ENCODE results near the gene MYCBP2. TPM values are rescaled to one million over a fixed set of nuclear protein-coding genes. Genes with fewer than 3 reads are reported as not detected.

Gene MYCBP2
- total RNA-seq, 1 donor from 2014 or later: 191 TPM

DNA sequence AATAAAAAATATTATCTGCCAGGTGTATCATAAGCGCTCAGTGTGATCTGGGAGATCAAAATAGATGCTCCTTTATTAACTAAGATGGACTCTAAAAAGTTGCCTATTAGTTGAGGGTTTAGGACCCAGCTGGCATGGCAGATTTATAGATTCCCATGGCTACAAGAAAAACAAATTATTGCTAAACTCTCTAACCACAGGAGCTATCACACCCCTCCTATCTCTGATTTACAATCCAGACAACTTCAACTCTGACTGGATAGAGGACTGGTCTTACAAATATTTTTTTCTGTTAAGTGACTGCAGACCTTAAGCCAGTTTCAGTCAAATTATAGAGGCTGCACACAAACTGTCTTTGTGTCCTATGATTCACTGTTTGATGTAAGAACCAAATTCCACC lies 45.4 kb upstream of the MYCBP2 start:
- Histone ChIP-seq H3K27me3 (no peaks in the 10 kb centered on the region), H3K4me1 (no peaks in the 10 kb centered on the region), H3K4me3 (no peak overlapping the region), H3K36me3 (no peaks in the 10 kb centered on the region), H3K27ac (no peak overlapping the region), H3K9me3 (no peaks in the 10 kb centered on the region)
- intact Hi-C loops (cut with DNase I): no loop called here
- DNase-seq (ENCODE audit: extremely low spot score in 2 of 2): no peak
- no peak for TF ChIP-seq POLR2AphosphoS5 (IDR thresholded peaks at IDR 0.05; ENCODE audit: insufficient read depth in 1 of 2, low read depth in 1 of 2)
- no peak for TF ChIP-seq POLR2A (IDR thresholded peaks at IDR 0.05)
- no peak for TF ChIP-seq CTCF (IDR thresholded peaks at IDR 0.05)

DNA sequence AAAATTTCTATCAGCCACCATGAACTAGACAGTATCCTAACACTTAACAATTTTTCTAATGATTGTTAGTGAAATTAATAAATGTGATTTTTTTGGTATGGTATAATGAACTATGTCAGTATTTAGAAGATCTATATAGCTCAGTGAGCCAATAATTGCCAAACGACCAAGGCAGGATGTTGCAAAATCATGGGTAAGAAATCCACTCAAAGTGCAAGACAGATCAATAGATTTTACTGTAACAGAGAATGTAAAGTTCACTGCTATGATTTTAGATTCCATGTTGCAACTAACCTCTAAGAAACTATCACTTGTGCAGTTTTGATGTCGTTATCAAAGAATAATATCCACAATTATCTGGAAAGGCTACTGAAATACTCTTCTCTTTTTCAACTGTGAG lies 44.0 kb upstream of the MYCBP2 start:
- Histone ChIP-seq H3K9me3 (no peaks in the 10 kb centered on the region), H3K4me3 (no peak overlapping the region), H3K27ac (no peak overlapping the region), H3K4me1 (no peaks in the 10 kb centered on the region), H3K27me3 (no peaks in the 10 kb centered on the region), H3K36me3 (no peaks in the 10 kb centered on the region)
- TF ChIP-seq POLR2A (IDR thresholded peaks at IDR 0.05): no peak
- intact Hi-C loops (cut with DNase I): no loop called here
- DNase-seq (ENCODE audit: extremely low spot score in 2 of 2): no peak

DNA sequence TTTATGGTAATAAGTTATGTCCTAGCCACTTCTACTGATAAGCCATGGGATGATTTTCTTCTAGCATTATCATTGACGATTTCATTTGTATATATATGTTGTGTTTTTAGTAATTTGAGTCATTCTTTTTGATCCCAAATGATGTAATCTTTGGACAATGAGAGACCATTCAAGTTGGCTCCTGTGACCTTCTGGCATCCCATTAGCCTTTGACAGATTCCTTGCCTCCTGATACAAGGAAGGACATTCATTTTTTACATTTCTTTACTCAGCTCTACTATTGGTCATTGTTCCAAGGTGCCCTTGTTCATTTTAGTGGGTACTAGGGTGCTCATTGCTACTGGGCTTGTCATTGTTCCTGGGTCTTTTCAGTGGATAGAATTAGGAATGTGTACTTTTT lies 35.3 kb upstream of the MYCBP2 start:
- intact Hi-C loops (cut with DNase I): no loop called here
- Histone ChIP-seq H3K36me3 (no peaks in the 10 kb centered on the region), H3K9me3 (no peaks in the 10 kb centered on the region), H3K4me3 (no peak overlapping the region), H3K27ac (no peak overlapping the region), H3K27me3 (no peaks in the 10 kb centered on the region), H3K4me1 (no peaks in the 10 kb centered on the region)
- no peak for TF ChIP-seq POLR2A (IDR thresholded peaks at IDR 0.05)
- TF ChIP-seq CTCF (IDR thresholded peaks at IDR 0.05): no peak
- TF ChIP-seq POLR2AphosphoS5 (IDR thresholded peaks at IDR 0.05; ENCODE audit: insufficient read depth in 1 of 2, low read depth in 1 of 2): no peak
- DNase-seq (ENCODE audit: extremely low spot score in 2 of 2): no peak

GRCh38 chr13:77360032-77360685 lies 33.3 kb upstream of the MYCBP2 start:
- H3K4me1 ChIP-seq: no peaks in the 10 kb centered on the region
- H3K36me3 ChIP-seq: no peaks in the 10 kb centered on the region
- no peak overlapping the region for H3K4me3 ChIP-seq
- DNase-seq (ENCODE audit: extremely low spot score in 2 of 2): no peak
- intact Hi-C loops (cut with DNase I): no loop called here
- TF ChIP-seq POLR2A (IDR thresholded peaks at IDR 0.05) (no peak), CTCF (IDR thresholded peaks at IDR 0.05) (no peak), POLR2AphosphoS5 (IDR thresholded peaks at IDR 0.05; ENCODE audit: insufficient read depth in 1 of 2, low read depth in 1 of 2) (no peak)
- H3K27ac ChIP-seq: no peak overlapping the region
- H3K9me3 ChIP-seq: no peaks in the 10 kb centered on the region
- H3K27me3 ChIP-seq: no peaks in the 10 kb centered on the region

DNA sequence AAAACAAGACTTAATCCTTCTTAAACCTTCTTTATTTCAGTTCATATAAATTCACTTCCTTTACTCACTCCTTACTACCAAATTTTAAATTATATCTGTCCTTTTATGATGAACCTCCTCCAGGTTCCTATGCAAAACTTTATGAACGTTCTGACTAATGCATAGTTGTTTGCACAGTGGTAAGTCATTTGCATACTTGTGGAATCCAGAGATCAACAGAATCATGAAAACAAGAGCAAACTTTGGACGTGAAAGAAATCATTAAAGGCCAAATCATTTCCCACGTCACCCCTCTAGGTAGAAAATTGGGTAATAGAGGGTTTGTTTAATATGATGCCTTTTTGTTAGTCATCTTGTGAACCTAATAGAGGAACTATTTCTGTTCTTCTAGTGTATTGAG lies 32.3 kb upstream of the MYCBP2 start:
- no peaks in the 10 kb centered on the region for H3K27me3 ChIP-seq
- no peak overlapping the region for H3K27ac ChIP-seq
- TF ChIP-seq POLR2AphosphoS5 (IDR thresholded peaks at IDR 0.05; ENCODE audit: insufficient read depth in 1 of 2, low read depth in 1 of 2) (no peak), CTCF (IDR thresholded peaks at IDR 0.05) (no peak), POLR2A (IDR thresholded peaks at IDR 0.05) (no peak)
- intact Hi-C loops (cut with DNase I): no loop called here
- no peaks in the 10 kb centered on the region for H3K9me3 ChIP-seq
- no peaks in the 10 kb centered on the region for H3K4me1 ChIP-seq
- DNase-seq (ENCODE audit: extremely low spot score in 2 of 2): no peak
- no peaks in the 10 kb centered on the region for H3K36me3 ChIP-seq
- H3K4me3 ChIP-seq: no peak overlapping the region

All from vagina (tissue), 2 donors.